ENCODE results near the gene CDC5L.

Gene CDC5L

DNA sequence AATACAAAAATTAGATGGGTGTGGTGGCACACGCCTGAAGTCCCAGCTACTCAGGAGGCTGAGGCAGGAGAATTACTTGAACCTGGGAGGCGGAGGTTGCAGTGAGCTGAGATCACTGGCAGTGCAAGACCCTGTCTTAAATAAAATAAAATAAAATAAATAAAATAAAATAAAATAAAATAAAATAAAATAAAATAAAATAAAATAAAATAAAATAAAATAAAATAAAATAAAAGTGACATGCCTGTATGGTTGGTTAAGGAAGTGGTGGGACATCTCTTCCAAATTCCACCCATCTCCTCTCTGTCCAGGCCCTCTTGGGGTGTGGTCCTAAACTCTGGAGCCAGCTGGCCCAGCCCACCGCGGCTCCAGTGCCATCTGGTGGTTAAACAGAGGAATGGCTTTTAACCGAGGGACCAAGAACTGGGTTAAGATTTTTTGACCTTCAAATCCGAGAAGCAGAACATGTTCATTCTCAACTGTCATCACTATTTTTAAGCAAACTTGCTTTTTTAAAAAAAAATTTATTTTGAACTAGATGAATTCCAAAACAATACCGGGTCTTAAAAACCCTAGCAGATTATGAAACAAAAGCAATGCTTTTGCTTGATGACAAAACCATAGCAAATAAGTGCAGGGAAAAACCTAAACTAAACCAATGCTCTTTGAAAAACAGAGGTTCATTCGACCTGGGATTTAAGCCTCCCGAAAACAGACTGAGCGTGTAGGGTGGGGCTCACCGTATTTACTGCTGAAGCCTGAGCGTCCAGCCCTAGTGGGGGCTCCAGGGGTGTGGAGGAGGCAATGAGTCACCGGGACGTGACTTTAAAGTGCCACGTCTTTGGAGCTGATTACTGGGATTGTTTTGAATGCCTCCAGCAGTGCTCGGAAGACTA, 68.8 kb downstream of the CDC5L start:
- DNase-seq: peak in 1 of 2 experiments; percentile 11

DNA sequence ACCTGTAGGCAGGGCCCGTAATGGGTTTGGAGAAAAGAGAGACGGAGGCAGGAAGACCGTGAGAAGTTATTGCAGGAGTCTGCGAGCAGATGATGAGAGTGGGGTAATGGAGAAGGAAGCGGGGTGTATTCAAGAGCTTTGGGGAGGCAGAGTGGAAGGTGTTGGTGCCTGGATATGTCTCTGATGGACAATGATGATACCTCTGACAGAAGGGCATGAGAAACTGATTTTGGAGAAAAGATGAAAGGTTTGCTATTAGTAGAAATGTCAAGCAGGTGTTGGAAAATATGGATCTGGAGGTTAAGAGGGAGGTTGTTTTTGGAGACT, 69.4 kb downstream of the CDC5L start:
- no peak for DNase-seq

DNA sequence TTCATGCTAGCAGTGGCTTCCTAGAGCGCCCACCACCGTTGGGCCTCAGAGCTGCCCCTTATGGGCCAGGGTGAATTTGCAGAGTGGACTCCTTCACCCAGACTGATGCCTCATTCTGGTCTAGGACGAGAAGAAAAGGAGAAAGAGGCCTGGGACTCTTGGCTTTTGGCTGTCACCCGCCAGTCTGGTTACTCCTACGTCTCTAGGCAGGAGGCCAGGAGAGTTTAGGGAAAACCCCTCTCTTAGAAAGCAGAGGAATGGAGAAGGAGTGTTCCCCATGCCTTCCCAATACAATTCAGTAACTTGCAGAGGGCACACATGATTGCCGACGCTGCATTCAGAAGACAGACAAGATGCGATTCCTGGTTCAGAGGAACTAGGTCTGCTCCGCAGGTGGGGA, 70.1 kb downstream of the CDC5L start:
- no peak for DNase-seq

DNA sequence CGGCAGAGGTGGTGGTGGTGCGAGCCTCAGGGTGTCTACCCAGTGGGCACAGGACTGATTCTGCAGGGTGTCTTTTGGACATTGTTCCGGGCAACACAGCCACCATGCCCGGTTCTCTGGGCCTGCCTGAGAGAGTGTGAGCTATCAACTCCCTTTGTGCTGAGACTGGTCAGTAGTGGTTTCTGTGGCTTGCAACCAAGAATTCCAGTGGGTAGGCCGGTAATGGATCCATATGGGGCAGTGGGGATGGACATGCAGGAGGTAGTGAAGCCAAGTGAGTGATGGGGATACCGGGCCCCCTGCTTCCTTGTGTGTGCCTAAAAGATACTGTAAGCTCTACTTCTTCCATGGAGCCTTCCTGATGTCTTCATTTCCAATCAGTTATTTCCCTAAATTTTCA, 71.0 kb downstream of the CDC5L start:
- no peak for DNase-seq

DNA sequence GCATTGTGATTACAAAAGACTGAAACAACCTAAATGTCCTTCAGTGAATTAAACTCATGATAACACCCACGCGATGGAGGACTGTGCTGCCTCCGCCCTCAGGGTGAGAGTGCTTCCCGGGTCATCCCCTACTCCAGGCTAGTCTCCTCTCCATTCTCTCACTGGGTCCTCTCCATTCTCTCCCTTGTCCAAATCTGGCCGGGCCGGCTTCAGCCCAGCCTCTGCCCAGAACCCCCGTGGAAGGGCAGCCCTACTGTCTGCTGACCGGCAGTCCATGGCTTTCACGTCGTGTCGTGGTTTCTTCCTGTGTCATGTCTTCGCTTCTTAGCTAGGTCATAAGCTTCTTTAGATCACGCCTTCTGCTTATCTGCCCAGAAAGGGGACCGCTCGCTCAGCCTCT, 74.8 kb downstream of the CDC5L start:
- DNase-seq: no peak

DNA sequence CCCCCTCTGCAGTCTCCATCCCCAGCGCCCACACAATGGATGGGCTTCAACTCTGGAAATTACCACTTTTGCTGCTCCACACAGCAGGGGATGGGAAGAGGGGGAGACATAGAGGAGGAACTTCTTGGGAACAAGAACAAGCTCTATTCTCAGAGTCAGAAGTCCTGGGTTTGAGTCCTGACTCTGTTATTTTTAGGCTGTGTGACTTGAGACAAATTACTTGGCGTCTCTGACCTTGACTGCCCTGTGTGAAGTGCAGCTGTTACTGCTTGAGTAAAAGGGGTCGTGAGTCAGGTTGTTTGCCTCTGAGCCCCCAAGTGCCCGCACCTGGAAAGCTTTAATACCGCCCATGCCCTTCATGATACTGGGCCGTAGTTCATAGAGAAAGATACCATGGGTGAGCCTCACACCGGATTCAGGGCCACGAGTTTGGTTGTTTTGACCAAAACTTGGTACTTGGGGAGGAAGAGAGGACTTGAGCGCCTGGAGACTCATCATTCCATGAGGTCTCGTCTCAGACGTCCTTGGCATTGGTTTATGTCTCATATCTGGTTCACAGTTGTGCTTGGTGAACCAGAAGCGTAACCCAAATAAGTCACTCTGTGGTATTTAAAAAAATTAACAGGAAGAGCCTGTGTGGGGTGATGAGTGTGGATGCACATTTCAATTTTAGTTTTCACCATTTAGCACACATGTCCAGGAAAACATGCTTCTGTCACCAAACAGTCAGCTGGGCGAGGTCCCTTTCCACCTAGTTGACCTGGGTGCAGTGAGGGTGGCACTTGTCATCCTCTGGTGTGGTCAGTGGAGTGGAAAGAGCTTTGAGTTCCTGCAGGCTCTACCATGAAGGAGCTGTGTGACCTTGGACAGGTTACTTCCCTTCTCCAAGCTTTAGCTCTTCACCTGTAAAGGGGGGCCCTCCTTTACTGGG, 75.6 kb downstream of the CDC5L start:
- no peak for DNase-seq

DNA sequence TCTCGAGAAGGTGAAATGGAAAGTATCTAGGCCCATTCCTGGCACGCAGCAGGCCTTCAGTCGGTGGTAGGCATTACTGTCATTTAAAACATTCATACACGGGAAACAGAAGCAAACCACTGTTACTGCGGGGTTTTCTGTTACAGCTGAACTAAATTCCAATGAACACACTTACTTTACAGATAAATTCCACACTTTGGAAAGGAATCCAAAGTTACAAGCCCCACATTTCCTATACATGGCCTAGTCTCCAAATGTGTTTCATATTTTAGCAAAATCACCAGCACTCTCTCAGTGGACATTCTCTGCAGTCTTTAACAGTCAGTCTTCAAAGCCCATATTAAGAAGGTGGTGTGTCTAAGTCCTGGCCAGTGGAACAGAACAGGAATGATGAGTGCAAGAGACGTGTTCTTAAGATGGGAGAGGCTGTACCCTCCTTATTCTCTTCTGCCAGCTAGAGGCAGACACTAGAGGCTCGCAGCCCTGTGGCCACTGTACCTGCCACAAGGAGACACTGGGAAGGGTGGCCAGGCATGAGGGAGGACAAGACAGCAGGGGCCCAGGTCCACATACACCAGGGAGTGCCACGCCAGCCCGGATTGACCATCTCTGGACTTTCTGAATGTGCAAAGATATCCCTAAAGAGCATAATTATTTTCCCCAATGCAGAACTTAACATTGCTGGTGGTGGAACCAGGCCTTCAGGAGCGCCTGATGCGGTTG, 76.4 kb downstream of the CDC5L start:
- DNase-seq: no peak

DNA sequence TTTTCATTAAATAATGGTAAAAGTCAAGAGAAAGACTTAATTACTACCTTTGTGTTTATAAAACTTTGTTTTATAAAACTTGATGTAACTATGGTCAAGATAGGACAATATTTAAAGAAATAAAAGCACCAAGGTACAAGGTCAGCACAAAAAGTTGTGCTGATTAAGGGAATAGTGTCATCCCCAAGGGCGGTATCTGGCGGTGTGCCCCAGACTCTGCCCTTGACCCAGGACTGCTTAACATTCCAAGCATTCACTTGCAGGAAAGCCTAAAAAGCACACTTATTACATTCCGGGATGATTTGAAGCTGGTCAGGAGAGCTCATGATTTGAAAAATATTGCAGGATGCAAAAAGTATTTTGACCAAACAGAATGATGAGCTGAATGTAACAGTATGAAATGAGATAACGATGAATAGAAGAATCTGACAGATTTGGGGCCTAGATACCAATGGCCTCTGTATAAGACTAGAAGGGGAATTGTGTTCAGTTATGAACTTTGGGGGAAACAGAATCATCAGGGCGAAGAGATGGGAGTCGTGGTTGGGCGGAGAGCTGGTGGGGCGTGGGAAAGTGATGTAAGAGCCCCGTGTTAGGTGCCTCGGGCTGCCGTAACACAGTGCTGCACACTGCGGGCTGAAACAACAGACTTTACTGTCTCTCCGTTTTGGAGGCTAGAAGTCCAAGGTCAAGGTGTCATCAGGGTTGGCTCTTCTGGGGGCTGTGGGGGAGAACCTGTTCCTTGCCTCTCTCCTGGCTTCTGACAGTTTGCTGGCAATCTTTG, 77.2 kb downstream of the CDC5L start:
- no peak for DNase-seq

DNA sequence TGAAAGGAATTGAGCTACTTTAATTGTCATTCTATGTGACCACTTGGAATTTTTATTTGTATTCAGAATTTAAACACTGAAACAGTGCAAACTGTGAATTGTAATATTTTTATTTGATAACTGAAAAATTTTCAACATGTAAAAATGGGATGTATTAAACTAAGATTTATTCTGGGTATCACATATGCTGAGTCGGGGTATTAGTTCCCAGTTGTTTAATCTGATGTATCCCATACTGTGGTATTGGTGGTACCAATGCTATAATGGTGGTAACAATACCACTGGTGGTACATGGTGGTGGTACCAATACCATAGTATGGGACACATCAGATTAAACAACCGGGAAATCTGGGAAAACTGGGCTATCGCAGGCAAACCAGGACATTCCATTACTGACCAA, 79.4 kb downstream of the CDC5L start:
- DNase-seq: no peak

DNA sequence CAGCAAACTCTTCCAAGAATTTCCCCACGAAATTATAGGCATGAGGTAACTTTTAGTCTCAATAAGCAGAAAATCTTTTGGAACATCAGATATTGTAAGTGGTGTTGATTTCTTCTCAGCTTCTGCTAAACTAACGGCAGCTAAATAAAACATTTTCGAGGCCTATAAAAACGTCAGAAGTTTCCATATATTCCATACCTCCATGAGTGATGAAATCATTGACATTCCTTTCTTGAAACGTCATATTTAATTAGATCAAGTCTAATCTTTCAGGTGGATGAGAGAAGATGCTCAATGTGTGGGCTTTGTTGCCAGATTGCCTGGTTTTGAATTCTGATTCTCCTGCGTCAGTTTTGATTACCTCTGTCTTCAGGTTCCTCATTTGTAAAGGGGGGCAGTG, 81.3 kb downstream of the CDC5L start:
- DNase-seq: no peak

DNA sequence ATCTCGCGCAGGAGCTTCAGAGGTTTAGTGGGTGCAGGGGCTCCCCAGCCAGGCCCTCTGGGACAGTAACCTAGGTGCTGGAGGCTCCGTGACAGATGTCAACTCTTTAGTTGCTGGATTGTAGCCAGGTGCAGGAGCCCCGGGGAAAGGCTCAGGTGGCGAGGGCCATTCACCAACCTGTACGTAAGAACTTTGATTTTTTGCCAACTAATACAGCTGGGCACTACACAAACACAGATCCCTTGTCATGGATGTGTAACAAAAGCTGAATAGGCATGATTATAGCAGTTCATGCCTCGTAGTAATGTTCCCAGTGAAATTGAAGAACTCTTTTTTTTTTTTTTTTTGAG, 82.6 kb downstream of the CDC5L start:
- peak in 1 of 2 experiments; percentile 79 for DNase-seq

DNA sequence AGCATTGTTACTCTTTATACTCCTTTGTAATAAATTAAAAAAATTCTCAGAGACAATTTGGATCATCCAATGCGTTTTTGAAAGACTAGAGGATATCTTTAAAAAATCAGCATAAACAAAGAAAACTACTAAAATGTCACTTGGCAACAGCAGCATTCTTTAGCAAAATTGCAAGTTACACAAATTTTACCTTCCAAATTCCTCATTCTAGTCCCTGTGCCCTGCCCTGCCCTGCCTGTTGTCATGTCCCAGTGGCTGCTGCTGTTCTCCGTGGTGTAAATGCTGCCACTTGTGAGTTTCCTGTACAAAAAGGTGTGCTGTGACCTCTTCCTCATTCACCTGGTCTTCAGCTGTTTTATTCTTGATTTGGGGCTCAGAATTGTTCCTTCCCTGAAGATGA, 83.2 kb downstream of the CDC5L start:
- no peak for DNase-seq

DNA sequence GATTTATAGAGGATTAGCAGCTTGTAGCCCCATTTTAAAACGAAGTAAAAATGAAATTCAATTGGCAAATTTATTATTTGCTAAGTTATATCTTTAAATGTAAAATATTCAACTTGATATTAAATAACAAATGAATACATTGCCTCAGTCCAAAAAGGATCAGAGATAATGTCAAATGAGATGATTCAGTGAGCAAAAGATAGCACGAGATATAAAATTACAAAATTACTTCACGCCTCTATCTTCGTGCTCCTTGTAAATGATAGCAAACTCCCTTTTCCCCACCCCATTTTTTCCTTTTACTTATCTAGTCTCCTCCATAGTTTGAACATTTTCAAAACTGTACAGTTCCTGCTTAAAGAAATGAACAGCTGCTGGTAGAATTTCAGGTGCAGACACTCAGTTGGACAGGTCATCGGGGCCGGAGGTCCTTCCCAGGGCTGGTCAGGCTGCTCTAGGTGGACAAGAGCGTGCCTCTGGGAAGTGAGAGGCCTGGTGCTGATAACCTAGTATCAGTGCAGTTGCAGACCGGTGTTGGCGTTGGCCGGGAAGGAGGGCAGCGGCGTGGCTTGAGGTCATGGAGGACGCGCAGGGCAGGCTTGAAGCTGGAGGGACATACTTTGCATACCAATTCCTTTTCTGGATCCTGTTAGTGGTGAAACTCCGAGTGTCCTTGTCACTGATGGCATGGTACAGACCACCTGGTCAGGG, 83.9 kb downstream of the CDC5L start:
- DNase-seq: no peak

DNA sequence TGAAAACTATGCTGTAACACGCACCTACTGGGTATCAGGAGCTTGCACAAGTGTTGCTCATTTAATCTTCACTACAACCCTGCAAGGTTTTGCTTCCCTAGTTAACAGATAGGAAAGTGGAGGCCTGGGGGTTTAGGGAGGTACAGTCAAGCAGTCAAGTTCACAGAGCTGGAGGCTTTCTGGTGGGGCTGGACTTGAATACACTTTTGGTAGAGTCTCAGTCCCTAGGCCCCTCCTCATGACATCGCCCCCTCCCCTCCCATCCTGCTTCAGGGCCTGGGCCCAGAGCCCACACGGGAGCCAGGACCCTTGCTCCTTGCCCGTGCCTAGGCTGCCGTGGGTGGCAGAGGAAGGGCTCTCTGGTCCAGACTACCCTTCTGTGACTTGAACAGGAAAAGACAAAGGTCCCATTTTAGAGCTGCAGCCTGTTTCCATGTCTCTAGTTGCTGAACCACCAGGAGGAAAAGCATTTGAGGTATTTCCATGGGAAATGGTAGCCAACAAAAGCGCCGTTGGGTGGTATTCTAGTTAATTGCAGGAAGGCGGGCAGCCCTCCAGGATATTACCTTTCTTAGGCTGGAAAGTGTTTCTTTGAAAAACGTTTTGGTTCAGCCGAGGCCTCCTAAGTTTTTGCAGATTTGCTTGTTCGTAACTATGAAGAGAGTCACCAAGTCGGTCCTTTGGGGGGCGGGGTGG, 84.9 kb downstream of the CDC5L start:
- DNase-seq: no peak

DNA sequence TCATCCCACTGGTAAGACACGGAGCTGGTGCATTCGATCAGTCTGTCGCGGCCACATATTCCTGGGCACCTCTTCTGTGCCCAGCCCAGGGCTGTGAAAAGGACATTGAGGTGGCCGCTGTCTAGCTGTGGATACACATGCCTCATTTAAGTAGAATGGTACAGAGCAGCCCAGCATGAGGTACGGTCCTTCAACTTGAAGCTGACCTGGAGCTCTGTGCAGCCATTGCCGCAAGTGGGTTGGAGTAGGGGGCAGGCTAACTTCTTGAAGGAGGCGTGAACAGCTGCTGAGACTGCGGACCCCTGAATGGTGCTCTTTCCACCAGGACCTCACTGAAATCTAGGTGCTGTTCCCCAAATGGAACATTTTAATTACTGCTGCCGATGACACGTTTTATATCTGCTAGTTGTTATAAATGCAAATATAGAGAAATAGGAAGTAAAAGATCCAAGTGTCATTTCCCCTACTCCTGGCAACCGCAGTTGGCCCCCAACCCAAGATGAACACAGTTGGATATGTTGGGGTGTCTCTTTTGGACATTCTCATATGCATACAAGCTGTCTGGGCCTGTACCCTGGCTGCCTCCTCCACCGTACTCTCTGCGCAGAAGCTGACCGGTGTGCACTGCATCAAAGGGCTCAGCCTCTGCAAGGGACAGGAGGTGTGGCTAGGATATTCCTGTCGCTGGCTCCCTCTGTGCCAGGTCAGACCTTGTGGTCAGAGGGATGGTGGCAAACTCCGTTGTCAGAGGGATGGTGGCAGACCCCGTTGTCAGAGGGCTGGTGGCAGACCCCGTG, 86.1 kb downstream of the CDC5L start:
- no peak for DNase-seq

DNA sequence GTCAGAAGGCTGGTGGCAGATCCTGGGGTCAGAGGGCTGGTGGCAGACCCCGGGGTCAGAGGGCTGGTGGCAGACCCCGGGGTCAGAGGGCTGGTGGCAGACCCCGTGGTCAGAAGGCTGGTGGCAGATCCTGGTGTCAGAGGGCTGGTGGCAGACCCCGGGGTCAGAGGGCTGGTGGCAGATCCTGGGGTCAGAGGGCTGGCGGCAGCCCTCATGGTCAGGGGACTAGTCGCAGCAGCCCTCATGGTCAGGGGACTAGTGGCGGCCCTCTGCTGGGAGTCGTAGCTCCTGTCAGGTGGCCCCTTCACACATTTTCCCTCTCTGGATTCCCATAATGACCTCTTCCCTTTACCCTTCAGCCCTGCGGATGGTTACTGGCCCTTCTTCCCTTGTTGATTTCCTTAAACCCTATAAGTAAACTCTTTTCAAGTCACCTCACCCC, 86.7 kb downstream of the CDC5L start:
- DNase-seq: no peak

DNA sequence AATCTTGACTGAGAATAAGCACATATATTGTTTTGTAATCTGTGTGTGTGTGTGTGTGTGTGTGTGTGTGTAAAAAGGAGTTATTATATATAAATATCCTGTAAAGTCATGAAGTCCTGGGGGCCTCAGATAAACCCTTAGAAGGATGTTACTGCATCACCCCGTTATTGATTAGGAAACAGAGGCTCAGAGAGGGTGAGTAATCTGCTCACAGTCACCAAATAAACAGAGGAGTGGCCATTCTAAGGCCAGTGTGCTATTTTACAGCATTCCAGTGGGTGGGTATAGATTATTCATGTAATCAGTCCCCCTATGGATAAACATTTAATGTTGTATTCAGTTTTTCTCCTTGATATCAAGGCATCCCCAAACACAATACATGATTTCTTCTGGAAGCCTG, 87.1 kb downstream of the CDC5L start:
- DNase-seq: no peak

DNA sequence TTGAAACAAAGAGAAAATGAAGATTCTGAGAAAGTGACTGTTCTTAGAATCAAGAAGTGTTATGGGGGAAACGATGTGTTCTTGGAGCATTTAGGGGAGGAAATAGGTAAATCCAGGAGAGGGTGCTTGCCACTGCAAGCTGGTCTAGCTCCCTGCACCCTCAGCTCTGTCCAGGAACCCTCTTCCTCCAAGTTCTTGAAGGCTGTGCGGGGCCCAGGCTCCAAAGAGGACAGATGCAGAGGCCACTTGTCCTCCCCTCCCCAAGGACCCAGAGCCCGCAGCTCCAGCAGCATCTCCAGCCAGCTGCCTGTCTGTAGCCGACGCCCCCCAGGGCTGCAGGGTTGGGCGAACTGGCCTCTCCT, 87.9 kb downstream of the CDC5L start:
- no peak for DNase-seq

DNA sequence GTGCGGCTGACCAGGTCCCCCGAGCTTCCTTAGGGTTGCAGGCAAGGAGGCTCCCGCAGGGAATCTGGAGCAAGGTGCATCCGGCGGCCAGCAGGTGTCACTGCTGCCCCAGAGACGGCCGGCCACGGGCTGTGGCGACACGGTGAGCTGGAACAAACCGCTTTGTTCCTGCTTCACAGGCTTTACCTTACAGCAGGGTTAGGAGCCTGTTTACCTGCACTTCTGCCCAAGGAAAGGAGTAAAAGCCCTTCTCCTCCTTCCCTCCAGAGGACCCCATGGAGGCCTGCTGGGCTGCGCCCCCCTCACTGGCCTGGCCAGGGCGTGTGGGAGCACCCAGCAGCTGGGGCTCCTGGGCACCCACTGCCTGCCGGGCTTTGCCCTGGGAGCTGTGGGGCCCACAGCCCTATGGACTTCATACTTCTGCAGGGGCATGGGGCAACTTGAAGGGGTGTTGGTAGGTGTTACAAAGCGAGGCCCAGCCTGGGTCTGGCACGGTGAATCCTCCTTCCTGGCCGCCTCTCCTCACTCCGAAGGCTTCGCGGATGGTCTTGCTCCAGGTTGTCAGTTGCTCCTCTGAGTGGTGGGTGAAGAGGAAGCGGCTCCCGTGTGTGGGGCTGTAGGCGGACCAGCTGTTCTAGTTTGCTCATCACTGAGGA, 88.4 kb downstream of the CDC5L start:
- peak; percentile 37 to 41 for DNase-seq

DNA sequence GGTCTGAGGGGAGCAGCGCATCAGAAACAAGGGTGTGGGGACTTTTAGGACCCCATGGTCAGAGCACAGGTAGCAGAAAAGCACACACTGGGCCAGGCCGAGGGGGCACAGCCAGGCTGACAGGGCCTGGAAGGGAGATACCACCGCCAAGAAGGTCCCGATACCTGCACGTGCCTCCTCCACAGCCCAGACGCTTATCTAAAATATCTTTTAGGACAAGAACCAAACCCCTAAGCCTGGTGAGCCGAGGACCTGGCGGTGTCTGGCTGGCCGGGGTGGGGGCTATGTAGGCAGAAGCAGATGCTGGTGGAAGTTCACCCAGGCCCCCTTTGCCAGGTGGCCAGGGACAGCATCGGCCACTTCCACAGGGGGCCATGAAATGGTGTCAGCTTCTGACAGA, 89.3 kb downstream of the CDC5L start:
- no peak for DNase-seq
